Measurements from ENCODE around the gene BCL11A. TPM values are rescaled to one million over a fixed set of nuclear protein-coding genes. Genes with fewer than 3 reads are reported as not detected.

The BCL11A gene
- total and polyA plus RNA-seq, 2 of the 13 experiments (the other 11 are each of a cell fraction or from before 2014, with no cell fraction given): not detected

DNA sequence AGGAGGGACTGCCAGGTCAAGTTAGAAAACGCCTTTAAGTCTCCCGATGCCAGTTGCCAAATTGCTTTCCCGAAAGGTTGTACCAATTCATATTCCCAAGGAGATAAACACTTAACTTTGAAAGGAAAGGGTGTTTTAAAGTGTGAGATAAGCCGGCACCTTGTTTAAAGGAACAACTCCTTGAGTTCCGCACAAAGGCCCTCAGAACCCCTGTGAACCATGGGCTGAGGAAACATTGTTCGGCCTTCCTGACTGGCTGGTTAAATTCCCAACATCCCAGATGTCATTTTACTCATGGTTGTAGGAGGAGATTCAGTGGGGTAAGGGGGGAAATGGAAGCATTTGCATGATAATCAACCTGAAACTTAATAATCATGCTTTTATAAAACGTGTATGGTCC, 126.6 kb downstream of the BCL11A start (continued):
- TF ChIP-seq MED8 (CRISPR knock-in tag; IDR thresholded peaks at IDR 0.05; ENCODE audit: insufficient replicate concordance): no peak
- no peak for TF ChIP-seq PHF20 (CRISPR knock-in tag; IDR thresholded peaks at IDR 0.05)
- TF ChIP-seq ZFP62 (CRISPR knock-in tag; IDR thresholded peaks at IDR 0.05): no peak
- TF ChIP-seq EEA1 (CRISPR knock-in tag; IDR thresholded peaks at IDR 0.05; ENCODE audit: borderline replicate concordance): no peak
- no peak for TF ChIP-seq ZNF558 (CRISPR knock-in tag; IDR thresholded peaks at IDR 0.05; ENCODE audit: borderline replicate concordance)

- Histone ChIP-seq H3K4me3 (replicated peaks in 1 of 3; ENCODE audit: insufficient read depth in 1 of 3, low read depth in 2 of 3, low read length in 3 of 3) (no peak overlapping the region), H3K27ac (ENCODE audit: extremely low read length, insufficient read depth, low read length) (no peak overlapping the region), H3K27me3 (ENCODE audit: control insufficient read depth in 1 of 2, insufficient read depth in 2 of 2, low read length in 2 of 2) (peaks cover 0 to 6% of the 10 kb centered on the region in 2 experiments; a peak in 1 of 5 replicates), H3K9ac (ENCODE audit: insufficient read depth, low read depth, low read length) (no peak overlapping the region), H3K9me3 (ENCODE audit: low read length) (no peaks in the 10 kb centered on the region), H3K4me2 (ENCODE audit: low read depth, low read length) (no peak overlapping the region), H4K20me1 (ENCODE audit: insufficient read depth, low read length) (no peaks in the 10 kb centered on the region), H2AFZ (ENCODE audit: low read length) (no peak overlapping the region), H3K79me2 (ENCODE audit: insufficient read depth, low read length) (no peaks in the 10 kb centered on the region), H3K4me1 (ENCODE audit: insufficient read depth, low read length) (no peaks in the 10 kb centered on the region), H3K36me3 (replicated peaks in 1 of 2; ENCODE audit: control insufficient read depth in 1 of 2, insufficient read depth in 2 of 2, low read length in 2 of 2) (no peaks in the 10 kb centered on the region)
- BruUV-seq (replicated peaks): no TSS peak
- ChIA-PET CTCF (ENCODE audit: low intra/inter-chr PET ratio, low total read pairs) (no interaction called here), POLR2A (no interaction called here)
- FAIRE-seq (no peak), DNase-seq (ENCODE audit: low spot score) (no peak), ATAC-seq (no peak)
- intact Hi-C loops (cut with micrococcal nuclease; ENCODE audit: unreplicated experiment): no loop called here
- in situ Hi-C loops (cut with HindIII; ENCODE audit: extremely low pct_ligation_motif_present, low pct_unique_long_range_greater_than_20kb): no loop called here
- TF ChIP-seq POLR2AphosphoS2 (IDR thresholded peaks at IDR 0.05; ENCODE audit: low read depth, low read length): no peak
- no peak for TF ChIP-seq NFYC (CRISPR knock-in tag; IDR thresholded peaks at IDR 0.05)
- TF ChIP-seq, protein P1, sequence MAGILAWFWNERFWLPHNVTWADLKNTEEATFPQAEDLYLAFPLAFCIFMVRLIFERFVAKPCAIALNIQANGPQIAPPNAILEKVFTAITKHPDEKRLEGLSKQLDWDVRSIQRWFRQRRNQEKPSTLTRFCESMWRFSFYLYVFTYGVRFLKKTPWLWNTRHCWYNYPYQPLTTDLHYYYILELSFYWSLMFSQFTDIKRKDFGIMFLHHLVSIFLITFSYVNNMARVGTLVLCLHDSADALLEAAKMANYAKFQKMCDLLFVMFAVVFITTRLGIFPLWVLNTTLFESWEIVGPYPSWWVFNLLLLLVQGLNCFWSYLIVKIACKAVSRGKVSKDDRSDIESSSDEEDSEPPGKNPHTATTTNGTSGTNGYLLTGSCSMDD (CRISPR knock-in tag; IDR thresholded peaks at IDR 0.05): no peak
- TF ChIP-seq, protein P2, sequence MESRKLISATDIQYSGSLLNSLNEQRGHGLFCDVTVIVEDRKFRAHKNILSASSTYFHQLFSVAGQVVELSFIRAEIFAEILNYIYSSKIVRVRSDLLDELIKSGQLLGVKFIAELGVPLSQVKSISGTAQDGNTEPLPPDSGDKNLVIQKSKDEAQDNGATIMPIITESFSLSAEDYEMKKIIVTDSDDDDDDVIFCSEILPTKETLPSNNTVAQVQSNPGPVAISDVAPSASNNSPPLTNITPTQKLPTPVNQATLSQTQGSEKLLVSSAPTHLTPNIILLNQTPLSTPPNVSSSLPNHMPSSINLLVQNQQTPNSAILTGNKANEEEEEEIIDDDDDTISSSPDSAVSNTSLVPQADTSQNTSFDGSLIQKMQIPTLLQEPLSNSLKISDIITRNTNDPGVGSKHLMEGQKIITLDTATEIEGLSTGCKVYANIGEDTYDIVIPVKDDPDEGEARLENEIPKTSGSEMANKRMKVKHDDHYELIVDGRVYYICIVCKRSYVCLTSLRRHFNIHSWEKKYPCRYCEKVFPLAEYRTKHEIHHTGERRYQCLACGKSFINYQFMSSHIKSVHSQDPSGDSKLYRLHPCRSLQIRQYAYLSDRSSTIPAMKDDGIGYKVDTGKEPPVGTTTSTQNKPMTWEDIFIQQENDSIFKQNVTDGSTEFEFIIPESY (CRISPR knock-in tag; IDR thresholded peaks at IDR 0.05): no peak
- TF ChIP-seq, protein P3, sequence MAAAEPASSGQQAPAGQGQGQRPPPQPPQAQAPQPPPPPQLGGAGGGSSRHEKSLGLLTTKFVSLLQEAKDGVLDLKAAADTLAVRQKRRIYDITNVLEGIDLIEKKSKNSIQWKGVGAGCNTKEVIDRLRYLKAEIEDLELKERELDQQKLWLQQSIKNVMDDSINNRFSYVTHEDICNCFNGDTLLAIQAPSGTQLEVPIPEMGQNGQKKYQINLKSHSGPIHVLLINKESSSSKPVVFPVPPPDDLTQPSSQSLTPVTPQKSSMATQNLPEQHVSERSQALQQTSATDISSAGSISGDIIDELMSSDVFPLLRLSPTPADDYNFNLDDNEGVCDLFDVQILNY (CRISPR knock-in tag; conservative IDR thresholded peaks at IDR 0.05): no peak
- TF ChIP-seq BRCA1 (CRISPR knock-in tag; IDR thresholded peaks at IDR 0.05): no peak
- no peak for TF ChIP-seq KAT8 (CRISPR knock-in tag; IDR thresholded peaks at IDR 0.05)
- TF ChIP-seq ZFP91 (CRISPR knock-in tag; IDR thresholded peaks at IDR 0.05; ENCODE audit: borderline replicate concordance): no peak
- no peak for TF ChIP-seq ZNF670 (CRISPR knock-in tag; IDR thresholded peaks at IDR 0.05; ENCODE audit: borderline replicate concordance)
- TF ChIP-seq SIX4 (CRISPR knock-in tag; IDR thresholded peaks at IDR 0.05): no peak
- TF ChIP-seq YY1 (IDR thresholded peaks at IDR 0.05; ENCODE audit: insufficient read depth, insufficient replicate concordance, low read depth, low read length): no peak
- TF ChIP-seq, protein P4, sequence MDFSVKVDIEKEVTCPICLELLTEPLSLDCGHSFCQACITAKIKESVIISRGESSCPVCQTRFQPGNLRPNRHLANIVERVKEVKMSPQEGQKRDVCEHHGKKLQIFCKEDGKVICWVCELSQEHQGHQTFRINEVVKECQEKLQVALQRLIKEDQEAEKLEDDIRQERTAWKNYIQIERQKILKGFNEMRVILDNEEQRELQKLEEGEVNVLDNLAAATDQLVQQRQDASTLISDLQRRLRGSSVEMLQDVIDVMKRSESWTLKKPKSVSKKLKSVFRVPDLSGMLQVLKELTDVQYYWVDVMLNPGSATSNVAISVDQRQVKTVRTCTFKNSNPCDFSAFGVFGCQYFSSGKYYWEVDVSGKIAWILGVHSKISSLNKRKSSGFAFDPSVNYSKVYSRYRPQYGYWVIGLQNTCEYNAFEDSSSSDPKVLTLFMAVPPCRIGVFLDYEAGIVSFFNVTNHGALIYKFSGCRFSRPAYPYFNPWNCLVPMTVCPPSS (IDR thresholded peaks at IDR 0.05): no peak
- TF ChIP-seq KAT7 (CRISPR knock-in tag; IDR thresholded peaks at IDR 0.05; ENCODE audit: borderline replicate concordance): no peak
- no peak for TF ChIP-seq RBFOX2 (IDR thresholded peaks at IDR 0.05; ENCODE audit: low read depth, low read length)
Observed at GRCh38 chr2:60426341-60426740, 127.1 kb downstream of the BCL11A start.

Data from HepG2 (cell line).